Measurements from ENCODE around the gene PLXDC1.
"Not testable (repeated sequence)": the region's sequence is repeated elsewhere in the genome, so short reads cannot be mapped to it uniquely, and the experiment has no call there.

The PLXDC1 gene

DNA sequence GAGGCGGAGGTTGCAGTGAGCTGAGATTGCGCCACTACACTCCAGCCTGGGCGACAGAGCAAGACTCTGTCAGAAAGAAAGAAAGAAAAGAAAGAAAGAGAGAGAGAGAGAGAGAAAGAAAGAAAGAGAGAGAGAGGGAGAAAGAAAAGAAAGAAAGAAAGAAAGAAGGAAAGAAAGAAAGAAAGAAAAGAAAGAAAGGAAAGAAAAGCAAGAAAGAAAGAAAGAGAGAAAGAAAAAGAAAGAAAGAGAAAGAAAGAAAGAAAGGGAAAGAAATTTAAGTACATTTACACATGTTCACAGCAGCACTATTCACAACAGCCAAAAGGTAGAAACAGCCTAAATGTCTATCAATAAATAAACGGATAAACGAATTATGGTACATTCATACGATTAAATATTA lies 21.9 kb downstream of the PLXDC1 start:
- not testable (repeated sequence) for DNase-seq (ENCODE audit: low read depth in 2 of 3, low spot score in 2 of 3)

- no peak for DNase-seq (ENCODE audit: low read depth in 2 of 3, low spot score in 2 of 3)
Measured at GRCh38 chr17:39126436-39126835, 25.0 kb downstream of the PLXDC1 start.

- DNase-seq (ENCODE audit: low read depth in 2 of 3, low spot score in 2 of 3): no peak
Measured at GRCh38 chr17:39125143-39125875, 26.1 kb downstream of the PLXDC1 start.

DNA sequence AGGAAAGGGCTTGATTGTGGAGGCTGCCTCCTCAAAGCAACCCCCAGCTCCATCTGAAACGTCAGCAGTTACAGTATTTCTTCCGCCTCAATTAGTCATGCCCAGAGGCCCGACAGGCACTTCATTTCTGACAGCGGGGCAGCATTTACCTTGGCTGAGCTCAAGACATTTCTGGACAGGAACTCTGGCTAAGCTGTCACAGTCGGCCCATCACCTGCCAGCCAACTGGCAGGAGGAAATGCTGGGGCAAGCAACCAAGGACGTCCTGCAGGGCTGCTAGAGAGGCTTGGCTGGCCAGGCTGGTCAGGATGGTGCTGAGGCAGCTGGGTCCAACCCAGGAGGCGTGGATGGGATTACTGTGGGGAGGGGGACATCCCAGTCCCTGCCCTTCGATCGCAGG lies 27.8 kb downstream of the PLXDC1 start:
- no peak for DNase-seq (ENCODE audit: low read depth in 2 of 3, low spot score in 2 of 3)

GRCh38 chr17:39122991-39123390 lies 28.4 kb downstream of the PLXDC1 start:
- no peak for DNase-seq (ENCODE audit: low read depth in 2 of 3, low spot score in 2 of 3)

DNA sequence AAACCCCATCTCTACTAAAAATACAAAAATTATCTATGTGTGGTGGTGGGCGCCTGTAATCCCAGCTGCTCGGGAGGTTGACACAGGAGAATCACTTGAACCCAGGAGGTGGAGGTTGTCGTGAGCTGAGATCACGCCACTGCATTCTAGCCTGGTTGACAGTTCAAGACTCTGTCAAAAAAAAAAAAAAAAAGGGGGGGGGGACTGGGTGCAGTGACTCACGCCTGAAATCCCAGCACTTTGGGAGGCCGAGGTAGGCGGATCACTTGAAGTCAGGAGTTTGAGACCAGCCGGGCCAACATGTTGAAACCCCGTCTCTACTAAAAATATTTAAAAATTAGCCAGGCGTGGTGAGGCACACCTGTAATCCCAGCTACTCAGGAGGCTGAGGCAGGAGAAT lies 29.5 kb downstream of the PLXDC1 start:
- not testable (repeated sequence) for DNase-seq (ENCODE audit: low read depth in 2 of 3, low spot score in 2 of 3)

GRCh38 chr17:39118674-39119419 lies 32.6 kb downstream of the PLXDC1 start:
- DNase-seq (ENCODE audit: low read depth in 2 of 3, low spot score in 2 of 3): no peak

GRCh38 chr17:39116224-39116623 lies 35.2 kb downstream of the PLXDC1 start:
- no peak for DNase-seq (ENCODE audit: low read depth in 2 of 3, low spot score in 2 of 3)

DNA sequence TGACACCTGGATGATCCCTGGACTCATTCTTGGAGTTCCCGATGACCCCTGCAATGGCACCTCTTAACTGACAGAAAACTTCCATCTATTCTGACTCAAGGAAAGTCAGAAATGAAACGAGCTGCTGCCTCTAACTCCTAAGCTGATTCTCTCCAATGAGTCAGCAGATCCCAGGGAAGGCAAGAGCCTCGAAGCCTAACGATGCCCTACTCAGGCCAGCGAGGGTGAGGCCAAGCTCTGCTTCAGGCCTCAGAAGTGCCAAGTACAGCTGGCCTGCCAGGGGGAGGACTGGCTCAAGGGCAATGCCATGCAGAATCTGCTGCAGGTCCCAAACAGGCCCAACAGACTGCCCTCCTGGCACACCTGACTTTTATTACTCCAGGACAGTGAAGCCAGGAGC lies 36.3 kb downstream of the PLXDC1 start:
- no peak for DNase-seq (ENCODE audit: low read depth in 2 of 3, low spot score in 2 of 3)

DNA sequence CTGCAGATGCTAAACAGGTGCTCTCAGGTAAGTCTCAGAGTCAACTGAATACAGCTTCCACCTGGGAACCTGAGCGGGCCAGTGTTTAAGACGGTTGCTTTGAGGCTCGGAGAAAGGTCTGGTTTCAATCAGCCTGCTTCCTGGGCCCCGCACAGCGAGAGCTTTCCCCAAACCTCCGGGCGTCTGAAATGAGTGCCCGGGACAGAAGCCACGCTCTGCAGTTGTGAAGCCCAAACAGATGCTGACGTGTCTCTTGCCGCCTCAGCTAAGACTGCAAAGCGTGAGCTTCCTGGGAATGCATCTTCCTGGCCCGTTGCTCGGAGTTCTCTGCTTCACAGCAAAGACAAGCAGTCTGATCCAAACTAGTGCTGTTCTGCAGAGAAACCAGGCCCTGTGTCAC lies 36.7 kb downstream of the PLXDC1 start:
- no peak for DNase-seq (ENCODE audit: low read depth in 2 of 3, low spot score in 2 of 3)

- DNase-seq (ENCODE audit: low read depth in 2 of 3, low spot score in 2 of 3): no peak
Measured at GRCh38 chr17:39113871-39114270, 37.6 kb downstream of the PLXDC1 start.

DNA sequence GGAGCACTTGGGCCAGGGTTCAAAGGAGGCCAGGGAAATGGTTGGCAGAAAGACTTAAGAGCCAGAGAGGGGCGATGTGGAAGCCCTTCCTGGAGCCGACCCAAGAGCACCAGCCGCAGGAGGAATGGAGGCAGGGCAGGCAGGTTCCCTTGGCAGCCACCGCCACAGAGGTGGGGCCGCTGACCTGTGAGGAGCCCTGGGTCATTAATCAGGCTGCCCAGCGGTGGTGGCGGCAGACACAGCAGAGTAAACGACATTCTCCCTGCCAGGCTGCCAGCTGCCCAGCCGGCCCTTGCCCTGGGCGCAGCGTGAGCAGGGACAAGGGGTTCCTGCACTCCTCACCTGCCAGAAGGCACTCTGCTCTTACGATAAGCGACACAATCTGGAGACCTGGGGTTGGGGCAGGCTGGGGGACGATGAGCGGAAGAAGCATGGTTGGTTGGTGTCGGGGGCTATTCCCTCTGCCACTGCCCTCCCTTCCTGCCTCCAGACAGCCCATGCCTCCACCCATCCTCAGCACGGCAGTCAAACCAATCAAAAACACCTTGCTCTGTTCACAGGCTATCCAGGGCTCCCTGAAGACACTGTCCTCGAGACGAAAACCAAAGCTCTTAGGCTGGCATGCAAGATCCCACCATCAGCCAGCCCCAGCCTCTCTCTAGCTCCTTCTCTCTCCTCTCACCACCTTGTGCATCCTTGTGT lies 40.9 kb downstream of the PLXDC1 start:
- DNase-seq (ENCODE audit: low read depth in 2 of 3, low spot score in 2 of 3): no peak

- DNase-seq (ENCODE audit: low read depth in 2 of 3, low spot score in 2 of 3): no peak
Measured at GRCh38 chr17:39108461-39109375, 42.7 kb downstream of the PLXDC1 start.

GRCh38 chr17:39107973-39108372 lies 43.5 kb downstream of the PLXDC1 start:
- DNase-seq (ENCODE audit: low read depth in 2 of 3, low spot score in 2 of 3): no peak

GRCh38 chr17:39107155-39107554 lies 44.3 kb downstream of the PLXDC1 start:
- DNase-seq (ENCODE audit: low read depth in 2 of 3, low spot score in 2 of 3): no peak

DNA sequence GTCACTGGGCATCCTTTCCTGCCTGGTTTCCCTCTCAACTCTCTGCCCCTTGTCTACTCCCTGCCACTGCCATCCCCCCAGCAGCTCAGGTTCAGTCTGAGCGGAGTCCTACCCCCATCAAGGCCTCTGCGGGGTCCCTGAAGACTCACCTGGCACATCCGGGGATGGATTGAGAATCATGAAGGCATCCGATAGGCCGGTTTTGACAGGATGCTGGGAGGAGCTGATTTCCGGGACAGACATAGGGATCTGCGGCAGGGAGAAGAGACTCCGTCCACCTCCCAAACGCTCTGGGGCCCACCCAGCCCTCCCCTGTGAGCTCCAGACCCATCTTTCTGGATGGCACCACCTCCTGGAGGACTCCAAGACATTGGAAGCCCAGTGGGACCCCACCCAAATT lies 45.7 kb downstream of the PLXDC1 start:
- DNase-seq (ENCODE audit: low read depth in 2 of 3, low spot score in 2 of 3): no peak

- DNase-seq (ENCODE audit: low read depth in 2 of 3, low spot score in 2 of 3): no peak
Measured at GRCh38 chr17:39104657-39105056, 46.8 kb downstream of the PLXDC1 start.

DNA sequence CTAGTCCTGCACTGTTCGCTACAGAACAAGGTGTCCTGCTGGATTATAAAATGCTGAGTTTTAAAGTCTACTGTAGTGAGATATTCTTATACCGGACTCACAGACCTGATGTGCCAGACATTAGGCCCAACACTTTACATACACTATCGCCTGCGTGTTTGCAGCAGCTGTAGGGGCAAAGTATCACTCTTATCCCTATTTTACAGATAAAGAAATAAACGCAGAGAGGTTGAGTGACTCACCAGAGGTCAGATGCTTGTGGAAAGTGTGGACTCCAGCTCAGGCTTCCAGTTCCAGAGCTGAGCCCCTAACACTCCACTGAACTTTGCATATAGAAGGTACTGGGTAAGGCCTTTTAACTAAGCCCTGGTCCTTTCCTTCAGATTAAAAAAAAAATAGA lies 47.4 kb downstream of the PLXDC1 start:
- no peak for DNase-seq (ENCODE audit: low read depth in 2 of 3, low spot score in 2 of 3)

DNA sequence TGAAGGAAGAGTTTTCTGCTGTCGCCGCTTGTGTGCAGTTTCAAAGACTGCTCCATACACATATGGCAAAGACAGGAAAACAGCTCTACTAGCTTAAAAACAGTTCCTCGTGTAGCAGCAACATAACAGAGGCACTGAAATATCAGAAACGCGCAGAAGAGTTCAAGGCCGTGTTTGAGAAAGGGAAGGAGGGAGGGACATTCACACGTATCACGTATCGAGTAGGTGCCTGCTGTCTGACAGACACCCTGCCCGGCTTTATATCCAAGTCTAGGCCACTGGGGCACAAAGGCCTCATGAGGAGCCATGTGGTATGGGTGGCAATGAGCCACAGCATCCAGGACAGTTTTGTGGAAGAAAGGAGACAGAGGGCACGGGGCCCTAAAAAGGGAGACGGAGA lies 50.3 kb downstream of the PLXDC1 start:
- DNase-seq (ENCODE audit: low read depth in 2 of 3, low spot score in 2 of 3): no peak

DNA sequence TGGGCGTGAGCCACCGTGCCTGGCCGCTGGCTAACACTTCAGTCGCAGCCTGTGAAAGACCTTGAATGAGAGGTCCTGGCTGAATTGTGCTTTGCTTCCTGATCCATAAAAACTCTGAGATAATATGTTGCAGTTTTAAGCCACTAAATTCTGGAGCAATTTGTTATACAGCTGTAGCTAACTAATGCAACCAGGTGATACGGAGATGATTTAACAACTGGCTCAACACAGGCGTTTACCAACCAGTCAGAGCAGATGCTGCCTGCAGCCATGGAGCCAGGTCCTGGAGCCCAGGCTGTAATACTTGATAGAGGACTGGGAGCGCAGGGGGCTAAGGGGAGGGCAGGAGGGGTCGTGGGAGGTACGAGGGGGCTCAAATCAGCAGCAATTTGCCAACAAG lies 50.9 kb downstream of the PLXDC1 start:
- no peak for DNase-seq (ENCODE audit: low read depth in 2 of 3, low spot score in 2 of 3)

GRCh38 chr17:39099663-39100286 lies 51.7 kb downstream of the PLXDC1 start:
- DNase-seq (ENCODE audit: low read depth in 2 of 3, low spot score in 2 of 3): no peak

All from activated CD8-positive, alpha-beta memory T cell treated with anti-CD3 and anti-CD28 coated beads for 48 hours (primary cell).